ENCODE measurements around the gene DGKI. TPM values are rescaled to one million over a fixed set of nuclear protein-coding genes. Genes with fewer than 3 reads are reported as not detected.

DGKI gene
- total and polyA plus RNA-seq, 9 of the 15 experiments (the other 6 are each of a cell fraction or from before 2014, with no cell fraction given), result 0.11 to 0.54 (median 0.15) TPM; not detected in 5

- POLR2A ChIA-PET, result no interaction called here
- no TSS peak for BruUV-seq (replicated peaks)
- TF ChIP-seq CBFB (CRISPR knock-in tag; IDR thresholded peaks at IDR 0.05) (no peak), MLLT1 (IDR thresholded peaks at IDR 0.05) (no peak), SMARCA4 (IDR thresholded peaks at IDR 0.05) (no peak), CHCHD3 (CRISPR knock-in tag; IDR thresholded peaks at IDR 0.05) (no peak), HLTF (IDR thresholded peaks at IDR 0.05) (no peak), NFRKB (IDR thresholded peaks at IDR 0.05; ENCODE audit: low read depth) (no peak), NFXL1 (CRISPR knock-in tag; IDR thresholded peaks at IDR 0.05) (no peak), ZBTB34 (CRISPR knock-in tag; IDR thresholded peaks at IDR 0.05) (no peak), MAFK (IDR thresholded peaks at IDR 0.05; ENCODE audit: low read length) (no peak), GATA2 (CRISPR knock-in tag; IDR thresholded peaks at IDR 0.05) (no peak), SOX6 (IDR thresholded peaks at IDR 0.05) (no peak), FOXJ3 (CRISPR knock-in tag; IDR thresholded peaks at IDR 0.05) (no peak), CSDE1 (IDR thresholded peaks at IDR 0.05) (no peak), ZNF140 (CRISPR knock-in tag; IDR thresholded peaks at IDR 0.05) (no peak), HNRNPL (IDR thresholded peaks at IDR 0.05; ENCODE audit: low read depth, low read length) (no peak), LCOR (CRISPR knock-in tag; IDR thresholded peaks at IDR 0.05) (no peak)
- ATAC-seq, result no peak
- no peak for DNase-seq (ENCODE audit: extremely low read depth in 1 of 4, low spot score in 3 of 4)
- no peaks in the 10 kb centered on the region for H3K9me1 ChIP-seq (ENCODE audit: control insufficient read depth, insufficient read depth, low read length)
- no peaks in the 10 kb centered on the region for H3K27me3 ChIP-seq (ENCODE audit: control insufficient read depth in 2 of 2, insufficient read depth in 2 of 2, low read length in 2 of 2)
- H3K9ac ChIP-seq (ENCODE audit: insufficient read depth in 1 of 2, low read depth in 2 of 2, low read length in 2 of 2), result no peak overlapping the region
- no peak for FAIRE-seq
- CTCF ChIA-PET (ENCODE audit: low intra/inter-chr PET ratio), result no interaction called here
- in situ Hi-C loops (cut with MboI), result no loop called here
- H3K4me3 ChIP-seq, result no peak overlapping the region
- no peaks in the 10 kb centered on the region for H3K36me3 ChIP-seq (ENCODE audit: control insufficient read depth, insufficient read depth, low read length)
- no peaks in the 10 kb centered on the region for H3K79me2 ChIP-seq (ENCODE audit: control insufficient read depth, insufficient read depth, low read length)
- no peak overlapping the region for H2AFZ ChIP-seq (ENCODE audit: low read depth, low read length)
- H3K27ac ChIP-seq (ENCODE audit: extremely low read depth, low read depth, low read length), result no peak overlapping the region
- intact Hi-C loops (cut with micrococcal nuclease), result no loop called here
- no peak overlapping the region for H3K4me2 ChIP-seq (ENCODE audit: insufficient read depth, low read length)
- no peaks in the 10 kb centered on the region for H3K4me1 ChIP-seq (replicated peaks in 1 of 2; ENCODE audit: control insufficient read depth in 2 of 2, insufficient read depth in 2 of 2, low read length in 2 of 2)
- no peaks in the 10 kb centered on the region for H4K20me1 ChIP-seq (replicated peaks; ENCODE audit: control insufficient read depth, insufficient read depth, low read length)
- H3K9me3 ChIP-seq (replicated peaks; ENCODE audit: control insufficient read depth, insufficient read depth, low read depth, low read length), result no peaks in the 10 kb centered on the region
Observed at GRCh38 chr7:137523171-137523570, 323.6 kb downstream of the DGKI start.
